Measurements from ENCODE around the gene SBK3. TPM values are rescaled to one million over a fixed set of nuclear protein-coding genes. Genes with fewer than 3 reads are reported as not detected.
A peak's percentile ranks its signal among the peaks of the same experiment; 100 is the strongest.
"Not testable (repeated sequence)": the region's sequence is repeated elsewhere in the genome, so short reads cannot be mapped to it uniquely, and the experiment has no call there.

Gene SBK3
- total RNA-seq, 1 experiment from 2014 or later: 2.4 TPM

DNA sequence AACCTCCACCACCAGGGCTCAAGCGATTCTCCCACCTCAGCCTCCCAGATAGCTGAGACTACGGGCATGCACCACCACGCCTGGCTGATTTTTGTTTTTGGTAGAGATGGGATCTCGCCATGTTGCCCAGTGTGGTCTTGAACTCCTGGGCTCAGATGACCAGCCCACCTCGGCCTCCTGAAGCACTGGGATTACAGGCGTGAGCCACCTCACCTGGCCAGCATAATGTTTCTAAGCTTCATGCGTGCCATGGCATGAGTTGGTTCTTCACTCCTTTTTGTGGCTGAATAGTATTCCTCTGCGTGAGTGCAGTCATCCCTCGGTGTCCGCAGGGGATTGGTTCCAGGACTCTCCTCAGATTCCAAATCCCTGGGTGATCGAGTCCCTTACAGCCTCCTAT, 39.5 kb upstream of the SBK3 start:
- BruUV-seq (replicated peaks): no TSS peak
- Histone ChIP-seq H3K36me3 (ENCODE audit: control insufficient read depth, insufficient read depth, low read length) (no peaks in the 10 kb centered on the region), H3K4me3 (ENCODE audit: low read depth, low read length) (no peak overlapping the region), H3K27me3 (replicated peaks; ENCODE audit: control insufficient read depth, insufficient read depth, low read length) (no peaks in the 10 kb centered on the region), H3K9me3 (no peaks in the 10 kb centered on the region), H3K4me1 (peaks cover 20% of the 10 kb centered on the region)
- H3K27me3 Mint-ChIP-seq (ENCODE audit: insufficient read depth, unreplicated experiment): no peaks in the 10 kb centered on the region
- H3K4me1 Mint-ChIP-seq (ENCODE audit: low read depth, unreplicated experiment): peaks cover 28% of the 10 kb centered on the region
- POLR2A ChIA-PET: interaction anchor here (0.6 kb wide), 1 partner anchor 1952 kb away, joined by 3 read pairs; no protein-coding TSS in a partner anchor
- CTCF ChIA-PET: interaction anchor here (0.6 to 1.0 kb wide), 2 partner anchors 53 to 55 kb away, joined by 3 read pairs; no protein-coding TSS in a partner anchor
- DNase-seq: no peak
- H3K27ac Mint-ChIP-seq (ENCODE audit: unreplicated experiment): peak overlapping the region; percentile 40
- TF ChIP-seq, protein P1, sequence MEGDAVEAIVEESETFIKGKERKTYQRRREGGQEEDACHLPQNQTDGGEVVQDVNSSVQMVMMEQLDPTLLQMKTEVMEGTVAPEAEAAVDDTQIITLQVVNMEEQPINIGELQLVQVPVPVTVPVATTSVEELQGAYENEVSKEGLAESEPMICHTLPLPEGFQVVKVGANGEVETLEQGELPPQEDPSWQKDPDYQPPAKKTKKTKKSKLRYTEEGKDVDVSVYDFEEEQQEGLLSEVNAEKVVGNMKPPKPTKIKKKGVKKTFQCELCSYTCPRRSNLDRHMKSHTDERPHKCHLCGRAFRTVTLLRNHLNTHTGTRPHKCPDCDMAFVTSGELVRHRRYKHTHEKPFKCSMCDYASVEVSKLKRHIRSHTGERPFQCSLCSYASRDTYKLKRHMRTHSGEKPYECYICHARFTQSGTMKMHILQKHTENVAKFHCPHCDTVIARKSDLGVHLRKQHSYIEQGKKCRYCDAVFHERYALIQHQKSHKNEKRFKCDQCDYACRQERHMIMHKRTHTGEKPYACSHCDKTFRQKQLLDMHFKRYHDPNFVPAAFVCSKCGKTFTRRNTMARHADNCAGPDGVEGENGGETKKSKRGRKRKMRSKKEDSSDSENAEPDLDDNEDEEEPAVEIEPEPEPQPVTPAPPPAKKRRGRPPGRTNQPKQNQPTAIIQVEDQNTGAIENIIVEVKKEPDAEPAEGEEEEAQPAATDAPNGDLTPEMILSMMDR (IDR thresholded peaks at IDR 0.05; ENCODE audit: insufficient read depth in 1 of 2, low read depth in 1 of 2, low read length in 1 of 2, severe bottlenecking in 1 of 2, unreplicated experiment in 1 of 2): no peak
- H3K4me3 Mint-ChIP-seq (ENCODE audit: unreplicated experiment): peak overlapping the region; percentile 75
- peaks cover 37% of the 10 kb centered on the region for H3K36me3 Mint-ChIP-seq (ENCODE audit: insufficient read depth, unreplicated experiment)
- no peaks in the 10 kb centered on the region for H3K9me3 Mint-ChIP-seq (ENCODE audit: unreplicated experiment)
- intact Hi-C loops (cut with micrococcal nuclease; ENCODE audit: unreplicated experiment): no loop called here

DNA sequence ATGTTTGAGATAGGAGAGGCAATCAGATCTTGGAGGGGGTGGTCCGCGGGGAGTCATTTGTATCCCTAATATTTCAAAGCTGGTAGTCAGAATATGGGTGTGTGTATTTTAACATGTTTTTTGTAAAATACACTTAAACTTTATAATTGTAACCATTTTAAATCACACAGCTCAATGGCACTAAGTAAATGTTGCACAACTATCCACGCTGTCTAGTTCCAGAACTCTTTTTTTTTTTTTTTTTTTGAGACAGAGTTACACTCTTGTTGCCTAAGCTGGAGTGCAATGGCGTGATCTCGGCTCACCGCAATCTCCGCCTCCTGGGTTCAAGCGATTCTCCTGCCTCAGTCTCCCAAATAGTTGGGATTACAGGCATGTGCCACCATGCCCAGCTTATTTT, 38.6 kb upstream of the SBK3 start:
- H3K4me3 Mint-ChIP-seq (ENCODE audit: unreplicated experiment); H3K27me3 Mint-ChIP-seq (ENCODE audit: insufficient read depth, unreplicated experiment); DNase-seq; H3K9me3 Mint-ChIP-seq (ENCODE audit: unreplicated experiment); intact Hi-C loops (cut with micrococcal nuclease; ENCODE audit: unreplicated experiment); H3K36me3 ChIP-seq (ENCODE audit: control insufficient read depth, insufficient read depth, low read length); H3K27ac Mint-ChIP-seq (ENCODE audit: unreplicated experiment); H3K9me3 ChIP-seq; H3K4me3 ChIP-seq (ENCODE audit: low read depth, low read length); BruUV-seq (replicated peaks); H3K27me3 ChIP-seq (replicated peaks; ENCODE audit: control insufficient read depth, insufficient read depth, low read length): not testable (repeated sequence)
- peaks cover 27% of the 10 kb centered on the region for H3K4me1 Mint-ChIP-seq (ENCODE audit: low read depth, unreplicated experiment)
- POLR2A ChIA-PET: interaction anchor here (0.6 to 1.6 kb wide), 3 partner anchors 15 to 22 kb away, joined by 3 to 10 read pairs (median 6); partner anchors contain the start of gene FIZ1
- H3K4me1 ChIP-seq: peaks cover 23% of the 10 kb centered on the region
- CTCF ChIA-PET: interaction anchor here (0.6 to 1.1 kb wide), 3 partner anchors 22 to 909 kb away, joined by 3 to 5 read pairs (median 3); no protein-coding TSS in a partner anchor
- peaks cover 38% of the 10 kb centered on the region for H3K36me3 Mint-ChIP-seq (ENCODE audit: insufficient read depth, unreplicated experiment)

DNA sequence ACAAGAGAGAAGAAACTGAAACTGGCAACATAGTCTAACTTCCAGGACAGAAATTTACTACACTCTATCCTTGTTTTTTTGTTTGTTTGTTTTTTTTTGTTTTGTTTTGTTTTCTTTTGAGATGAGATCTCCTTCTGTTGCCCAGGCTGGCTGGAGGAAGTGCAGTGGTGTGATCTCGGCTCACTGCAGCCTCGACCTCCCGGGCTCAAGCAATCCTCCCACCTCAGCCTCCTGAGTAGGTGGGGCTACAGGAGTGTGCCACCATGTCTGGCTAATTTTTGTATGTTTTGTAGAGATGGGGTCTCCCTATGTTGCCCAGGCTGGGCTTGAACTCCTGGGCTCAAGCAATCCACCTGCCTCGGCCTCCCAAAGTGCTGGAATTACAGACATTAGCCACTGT, 36.9 kb upstream of the SBK3 start:
- not testable (repeated sequence) for BruUV-seq (replicated peaks); H3K9me3 ChIP-seq; H3K27me3 Mint-ChIP-seq (ENCODE audit: insufficient read depth, unreplicated experiment); H3K4me3 ChIP-seq (ENCODE audit: low read depth, low read length); H3K36me3 ChIP-seq (ENCODE audit: control insufficient read depth, insufficient read depth, low read length); DNase-seq; H3K27me3 ChIP-seq (replicated peaks; ENCODE audit: control insufficient read depth, insufficient read depth, low read length); H3K9me3 Mint-ChIP-seq (ENCODE audit: unreplicated experiment)
- ChIA-PET CTCF (interaction anchor here (0.6 to 3.1 kb wide), 10 partner anchors 17 to 97 kb away, joined by 3 to 16 read pairs (median 6); partner anchors contain the start of genes FIZ1, NAT14, ZNF524 and ZNF865), POLR2A (interaction anchor here (0.6 to 2.0 kb wide), 4 partner anchors 17 to 106 kb away, joined by 5 to 27 read pairs (median 8); partner anchors contain the start of genes FIZ1, U2AF2 and ZNF628)
- intact Hi-C loops (cut with micrococcal nuclease; ENCODE audit: unreplicated experiment): loop anchor here (1.0 kb wide), 1 partner anchor 17 kb away; the partner anchor contains the start of gene FIZ1
- Mint-ChIP-seq H3K4me1 (ENCODE audit: low read depth, unreplicated experiment) (peaks cover 27% of the 10 kb centered on the region), H3K4me3 (ENCODE audit: unreplicated experiment) (peak overlapping the region; percentile 85), H3K36me3 (ENCODE audit: insufficient read depth, unreplicated experiment) (peaks cover 36% of the 10 kb centered on the region), H3K27ac (ENCODE audit: unreplicated experiment) (peak overlapping the region; percentile 46)
- H3K4me1 ChIP-seq: peaks cover 23% of the 10 kb centered on the region

DNA sequence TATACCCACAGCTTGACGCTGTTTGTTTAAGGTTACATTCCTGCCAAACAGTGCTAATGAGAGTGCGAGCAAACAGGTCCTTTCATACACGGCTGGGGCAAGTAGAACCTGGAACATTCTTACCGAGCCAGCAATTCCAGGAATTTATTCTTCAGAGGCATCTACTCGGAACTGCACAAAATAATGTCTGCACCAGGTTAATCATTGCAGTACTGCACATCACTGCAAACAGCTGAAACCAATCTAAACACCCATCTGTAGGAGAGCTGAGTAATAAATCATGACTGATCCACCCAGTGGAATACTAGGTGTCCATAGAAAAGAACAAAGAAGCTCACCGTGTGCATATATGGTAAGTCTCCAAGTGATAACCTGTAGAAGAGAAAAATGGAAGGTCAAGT, 36.5 kb upstream of the SBK3 start:
- DNase-seq: peak; percentile 84 to 86
- peak overlapping the region; percentile 85 for H3K4me3 Mint-ChIP-seq (ENCODE audit: unreplicated experiment)
- peaks cover 35% of the 10 kb centered on the region for H3K36me3 Mint-ChIP-seq (ENCODE audit: insufficient read depth, unreplicated experiment)
- no peaks in the 10 kb centered on the region for H3K9me3 Mint-ChIP-seq (ENCODE audit: unreplicated experiment)
- H3K4me1 Mint-ChIP-seq (ENCODE audit: low read depth, unreplicated experiment): peaks cover 27% of the 10 kb centered on the region
- Histone ChIP-seq H3K4me1 (peaks cover 22% of the 10 kb centered on the region), H3K9me3 (no peaks in the 10 kb centered on the region), H3K36me3 (ENCODE audit: control insufficient read depth, insufficient read depth, low read length) (no peaks in the 10 kb centered on the region; the same call in 1 of the 2 replicates), H3K4me3 (ENCODE audit: low read depth, low read length) (peak overlapping the region; percentile 68), H3K27me3 (replicated peaks; ENCODE audit: control insufficient read depth, insufficient read depth, low read length) (no peaks in the 10 kb centered on the region)
- no TSS peak for BruUV-seq (replicated peaks)
- intact Hi-C loops (cut with micrococcal nuclease; ENCODE audit: unreplicated experiment): loop anchor here (1.0 to 2.0 kb wide), 6 partner anchors 17 to 65 kb away; partner anchors contain the start of genes FIZ1, ZNF784 and ZNF865
- POLR2A ChIA-PET: interaction anchor here (0.6 to 2.0 kb wide), 7 partner anchors 17 to 242 kb away, joined by 3 to 27 read pairs (median 6); partner anchors contain the start of genes FIZ1, KMT5C, U2AF2 and ZNF628
- TF ChIP-seq, protein P1 (IDR thresholded peaks at IDR 0.05; ENCODE audit: insufficient read depth in 1 of 2, low read depth in 1 of 2, low read length in 1 of 2, severe bottlenecking in 1 of 2, unreplicated experiment in 1 of 2): no peak
- CTCF ChIA-PET: interaction anchor here (0.6 to 3.1 kb wide), 13 partner anchors 9 to 441 kb away, joined by 3 to 16 read pairs (median 6); partner anchors contain the start of genes FIZ1, NAT14, ZNF524 and ZNF865
- peak overlapping the region; percentile 46 for H3K27ac Mint-ChIP-seq (ENCODE audit: unreplicated experiment)
- no peaks in the 10 kb centered on the region for H3K27me3 Mint-ChIP-seq (ENCODE audit: insufficient read depth, unreplicated experiment)

All from Caco-2 (cell line).